A673 (cell line): ENCODE results near the gene SYNE2. TPM values are rescaled to one million over a fixed set of nuclear protein-coding genes. Genes with fewer than 3 reads are reported as not detected.

Source experiments
- BruUV-seq: library from RNA; stranded (reverse); fragments of 400-500 nt; replicated peaks from 2 replicates; lab custom pipeline; 2021; lab: Mats Ljungman, UMichigan
- CTCF ChIA-PET: fragments of 300-600 bp; sonication (Branson Sonifier 250); formaldehyde crosslinking; loops from one replicate; lab custom pipeline; 2022; ENCODE audit warnings: antibody characterized with exemption; lab: Charles Lee
- POLR2A ChIA-PET: fragments of 300-600 bp; sonication (Branson Sonifier 250); formaldehyde crosslinking; loops from one replicate; lab custom pipeline; 2022; ENCODE audit warnings: antibody characterized with exemption; ENCODE audit not compliant: low non-redundant PET; lab: Charles Lee
- DNase-seq: peaks from one replicate; pipeline ENCODE4 v3.0.0-alpha.2; 2015; ENCODE audit warnings: low spot score
- H3K27ac ChIP-seq: fragments of 200-600 bp; sonication (generic); 2 replicates; pipeline ENCODE4 v1.5.1; 2016; ENCODE audit warnings: mixed run types, low read depth, mild to moderate bottlenecking, mixed read lengths, antibody characterized with exemption, low read length; ENCODE audit not compliant: poor library complexity, severe bottlenecking
- H3K27me3 ChIP-seq: fragments of 200-600 bp; sonication (generic); replicated peaks from 2 replicates; pipeline ENCODE4 v1.6.1; 2017; ENCODE audit warnings: mixed run types, low read depth, mild to moderate bottlenecking, mixed read lengths, antibody characterized with exemption, low read length; ENCODE audit not compliant: insufficient read depth, poor library complexity
- H3K36me3 ChIP-seq: fragments of 200-600 bp; sonication (generic); 2 replicates; pipeline ENCODE4 v1.6.1; 2016; ENCODE audit warnings: mixed run types, mild to moderate bottlenecking, mixed read lengths, antibody characterized with exemption, low read length; ENCODE audit not compliant: insufficient read depth, poor library complexity, severe bottlenecking
- H3K4me1 ChIP-seq: fragments of 200-600 bp; sonication (generic); 2 replicates; pipeline ENCODE4 v1.6.1; 2017; ENCODE audit warnings: mixed run types, mild to moderate bottlenecking, mixed read lengths, antibody characterized with exemption, low read length; ENCODE audit not compliant: insufficient read depth, poor library complexity, severe bottlenecking
- H3K4me3 ChIP-seq: fragments of 200-600 bp; sonication (generic); 2 replicates; pipeline ENCODE4 v1.5.1; 2016; ENCODE audit warnings: low read depth, mixed run types, mild to moderate bottlenecking, mixed read lengths, low read length; ENCODE audit not compliant: poor library complexity, severe bottlenecking
- H3K9me3 ChIP-seq: fragments of 200-600 bp; sonication (generic); 2 replicates; pipeline ENCODE4 v1.6.1; 2016; ENCODE audit warnings: mixed run types, low read depth, mild to moderate bottlenecking, mixed read lengths, antibody characterized with exemption, low read length; ENCODE audit not compliant: poor library complexity, severe bottlenecking
- EZH2 ChIP-seq: fragments of 200-600 bp; sonication (generic); IDR thresholded peaks from 2 replicates; pipeline ENCODE4 v1.6.1; 2017; ENCODE audit warnings: borderline replicate concordance, low read depth, mild to moderate bottlenecking, mixed read lengths, antibody characterized with exemption, low read length; ENCODE audit not compliant: poor library complexity, severe bottlenecking
- intact Hi-C: fragments of 100-400 bp; cut with micrococcal nuclease; formaldehyde crosslinking; loops from one replicate; pipeline ENCODE4 v1.10.0; 2022; ENCODE audit not compliant: unreplicated experiment
- total RNA-seq: library from RNA; stranded (reverse); gene quantifications from 2 replicates; pipeline ENCODE4 v1.2.3, GENCODE V29; 2021
- TF ChIP-seq, protein P1 (sequence below): fragments of 300-800, 200-600 bp; sonication (generic); conservative IDR thresholded peaks from 2 replicates; pipeline ENCODE4 v1.5.1; 2017; ENCODE audit warnings: low read depth, mild to moderate bottlenecking, antibody characterized with exemption, low read length, moderate library complexity, mixed read lengths

Gene SYNE2
- total RNA-seq, 1 experiment from 2014 or later: 68.2 TPM

DNA sequence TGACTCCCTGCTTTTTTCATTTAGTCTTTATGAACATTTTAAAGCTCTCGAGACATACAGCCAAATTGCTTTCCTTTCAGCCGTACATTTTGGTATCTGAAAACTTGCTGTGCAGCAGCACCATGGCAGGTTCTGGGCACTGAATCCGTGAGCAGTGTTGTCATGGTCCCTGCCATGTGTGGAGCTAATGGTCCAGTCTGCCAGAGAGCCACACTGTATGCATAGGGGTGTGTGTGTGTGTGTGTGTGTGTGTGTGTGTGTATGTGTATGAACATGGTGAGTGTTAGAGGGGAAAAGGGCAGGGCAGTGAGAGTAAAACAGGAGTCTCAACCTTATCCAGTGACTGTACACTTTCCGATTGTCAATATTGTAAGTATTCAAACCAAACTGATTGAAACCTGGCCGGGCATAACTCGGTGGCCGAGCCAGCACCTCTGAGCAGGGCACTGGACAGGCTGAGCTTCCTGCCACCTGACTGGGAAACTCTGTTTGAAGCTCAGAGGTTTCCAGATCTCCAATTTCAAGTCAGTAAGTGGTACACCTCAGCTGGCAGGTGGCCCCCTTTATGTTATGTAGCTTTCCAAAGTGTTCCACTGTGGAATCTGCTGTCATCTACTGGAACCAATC is 331.4 kb downstream of the SYNE2 start:
- Histone ChIP-seq H3K9me3 (no peaks in the 10 kb centered on the region), H3K36me3 (no peaks in the 10 kb centered on the region), H3K27ac (no peak overlapping the region), H3K4me3 (no peak overlapping the region), H3K4me1 (peaks cover 8% of the 10 kb centered on the region), H3K27me3 (no peaks in the 10 kb centered on the region)
- POLR2A ChIA-PET: no interaction called here
- CTCF ChIA-PET: no interaction called here
- intact Hi-C loops: no loop called here
- DNase-seq: no peak
- BruUV-seq: no TSS peak
- no peak for TF ChIP-seq EZH2
- TF ChIP-seq, protein P1, sequence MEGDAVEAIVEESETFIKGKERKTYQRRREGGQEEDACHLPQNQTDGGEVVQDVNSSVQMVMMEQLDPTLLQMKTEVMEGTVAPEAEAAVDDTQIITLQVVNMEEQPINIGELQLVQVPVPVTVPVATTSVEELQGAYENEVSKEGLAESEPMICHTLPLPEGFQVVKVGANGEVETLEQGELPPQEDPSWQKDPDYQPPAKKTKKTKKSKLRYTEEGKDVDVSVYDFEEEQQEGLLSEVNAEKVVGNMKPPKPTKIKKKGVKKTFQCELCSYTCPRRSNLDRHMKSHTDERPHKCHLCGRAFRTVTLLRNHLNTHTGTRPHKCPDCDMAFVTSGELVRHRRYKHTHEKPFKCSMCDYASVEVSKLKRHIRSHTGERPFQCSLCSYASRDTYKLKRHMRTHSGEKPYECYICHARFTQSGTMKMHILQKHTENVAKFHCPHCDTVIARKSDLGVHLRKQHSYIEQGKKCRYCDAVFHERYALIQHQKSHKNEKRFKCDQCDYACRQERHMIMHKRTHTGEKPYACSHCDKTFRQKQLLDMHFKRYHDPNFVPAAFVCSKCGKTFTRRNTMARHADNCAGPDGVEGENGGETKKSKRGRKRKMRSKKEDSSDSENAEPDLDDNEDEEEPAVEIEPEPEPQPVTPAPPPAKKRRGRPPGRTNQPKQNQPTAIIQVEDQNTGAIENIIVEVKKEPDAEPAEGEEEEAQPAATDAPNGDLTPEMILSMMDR: no peak

DNA sequence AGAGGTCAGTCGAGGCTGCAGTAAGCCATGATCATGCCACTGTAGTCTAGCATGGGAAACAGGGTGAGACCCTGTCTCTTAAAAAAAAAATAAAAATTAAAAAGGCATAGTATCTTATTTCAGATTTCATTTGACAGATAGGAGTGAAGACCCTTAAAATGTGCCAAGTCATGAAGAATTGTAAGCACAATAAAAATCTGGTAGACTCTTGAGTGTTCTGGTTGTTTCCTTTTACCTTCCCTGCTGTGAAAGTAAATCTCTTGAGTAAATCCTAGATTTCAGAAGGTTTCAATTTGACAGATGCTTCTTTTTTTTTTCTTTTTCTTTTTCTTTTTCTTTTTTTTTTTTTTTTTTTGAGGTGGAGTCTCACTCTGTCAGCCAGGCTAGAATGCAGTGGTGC is 332.4 kb downstream of the SYNE2 start:
- no peak overlapping the region for H3K4me3 ChIP-seq

DNA sequence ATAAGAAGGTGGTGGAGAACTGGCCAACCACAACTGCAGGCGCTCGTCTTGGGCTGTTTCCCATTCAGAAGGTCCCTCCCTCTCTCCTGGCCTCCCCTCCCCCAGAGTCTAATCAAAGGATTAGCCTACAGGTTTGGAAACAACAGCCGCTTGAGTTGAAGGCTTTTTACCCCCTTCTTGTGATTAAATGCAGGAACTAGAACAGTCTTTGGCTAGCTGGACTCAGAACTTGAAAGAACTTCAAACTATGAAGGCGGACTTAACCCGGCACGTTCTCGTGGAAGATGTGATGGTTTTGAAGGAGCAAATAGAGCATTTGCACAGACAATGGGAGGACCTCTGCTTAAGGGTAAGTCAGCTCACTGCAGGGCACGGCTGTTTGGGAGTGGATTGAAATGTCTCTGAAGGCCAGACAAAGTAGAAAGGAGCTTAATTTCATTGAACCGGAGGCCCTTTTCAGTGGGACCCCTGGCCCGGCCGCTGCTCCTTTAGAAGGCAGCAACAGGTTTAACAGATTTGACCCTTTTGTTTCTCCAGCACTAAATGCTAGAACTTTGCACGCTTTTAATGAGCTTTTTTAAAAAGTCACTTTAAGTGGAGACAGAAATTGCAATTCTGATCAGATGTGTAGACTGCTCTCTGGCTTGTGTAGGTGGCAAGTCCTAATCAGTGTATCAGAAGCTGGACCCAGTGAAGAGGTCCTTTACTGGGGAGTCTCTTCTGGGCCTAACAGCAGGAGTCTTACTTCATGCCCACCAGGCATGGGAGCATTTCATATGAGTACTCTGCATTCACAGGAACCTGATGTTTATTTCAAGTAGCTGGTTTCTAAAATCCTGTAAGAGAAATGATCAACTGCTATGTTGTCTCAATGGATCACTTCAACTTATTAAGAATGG is 333.7 kb downstream of the SYNE2 start:
- Histone ChIP-seq H3K36me3 (no peaks in the 10 kb centered on the region), H3K4me3 (no peak overlapping the region), H3K27ac (no peak overlapping the region), H3K4me1 (peaks cover 8% of the 10 kb centered on the region), H3K27me3 (no peaks in the 10 kb centered on the region), H3K9me3 (no peaks in the 10 kb centered on the region)
- DNase-seq: peak; percentile 14
- intact Hi-C loops: no loop called here
- ChIA-PET CTCF (no interaction called here), POLR2A (no interaction called here)
- no TSS peak for BruUV-seq
- no peak for TF ChIP-seq EZH2
- TF ChIP-seq, protein P1: no peak

More for the DNA sequence above, 332.4 kb downstream of the SYNE2 start:
- Histone ChIP-seq H3K27me3 (no peaks in the 10 kb centered on the region), H3K36me3 (no peaks in the 10 kb centered on the region), H3K27ac (no peak overlapping the region), H3K4me1 (peaks cover 8% of the 10 kb centered on the region), H3K9me3 (no peaks in the 10 kb centered on the region)
- BruUV-seq: no TSS peak
- no peak for TF ChIP-seq EZH2
- TF ChIP-seq, protein P1: no peak
- POLR2A ChIA-PET: no interaction called here
- CTCF ChIA-PET: no interaction called here
- intact Hi-C loops: no loop called here
- DNase-seq: peak; percentile 17
